ENCODE measurements around the gene ARFRP1.

DNA sequence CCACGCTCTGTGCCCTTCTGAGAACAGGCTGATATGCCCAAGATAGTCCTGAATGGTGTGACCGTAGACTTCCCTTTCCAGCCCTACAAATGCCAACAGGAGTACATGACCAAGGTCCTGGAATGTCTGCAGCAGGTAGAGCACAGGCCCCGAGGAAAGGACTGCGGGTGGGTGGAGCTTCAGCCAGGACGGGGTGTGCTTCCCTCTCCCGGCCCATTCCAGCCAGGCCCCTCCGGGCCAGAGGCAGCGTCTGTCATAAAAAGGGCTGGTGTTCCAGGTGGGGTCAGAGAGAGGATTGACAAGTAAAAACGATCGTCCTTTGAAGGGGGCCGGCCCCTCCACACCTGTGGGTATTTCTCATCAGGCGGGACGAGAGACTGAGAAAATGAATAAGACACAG lies 48.4 kb downstream of the ARFRP1 start:
- TF ChIP-seq, protein P1, sequence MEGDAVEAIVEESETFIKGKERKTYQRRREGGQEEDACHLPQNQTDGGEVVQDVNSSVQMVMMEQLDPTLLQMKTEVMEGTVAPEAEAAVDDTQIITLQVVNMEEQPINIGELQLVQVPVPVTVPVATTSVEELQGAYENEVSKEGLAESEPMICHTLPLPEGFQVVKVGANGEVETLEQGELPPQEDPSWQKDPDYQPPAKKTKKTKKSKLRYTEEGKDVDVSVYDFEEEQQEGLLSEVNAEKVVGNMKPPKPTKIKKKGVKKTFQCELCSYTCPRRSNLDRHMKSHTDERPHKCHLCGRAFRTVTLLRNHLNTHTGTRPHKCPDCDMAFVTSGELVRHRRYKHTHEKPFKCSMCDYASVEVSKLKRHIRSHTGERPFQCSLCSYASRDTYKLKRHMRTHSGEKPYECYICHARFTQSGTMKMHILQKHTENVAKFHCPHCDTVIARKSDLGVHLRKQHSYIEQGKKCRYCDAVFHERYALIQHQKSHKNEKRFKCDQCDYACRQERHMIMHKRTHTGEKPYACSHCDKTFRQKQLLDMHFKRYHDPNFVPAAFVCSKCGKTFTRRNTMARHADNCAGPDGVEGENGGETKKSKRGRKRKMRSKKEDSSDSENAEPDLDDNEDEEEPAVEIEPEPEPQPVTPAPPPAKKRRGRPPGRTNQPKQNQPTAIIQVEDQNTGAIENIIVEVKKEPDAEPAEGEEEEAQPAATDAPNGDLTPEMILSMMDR (conservative IDR thresholded peaks at IDR 0.05; ENCODE audit: low read depth, low read length), result no peak
- TF ChIP-seq CHD1 (IDR thresholded peaks at IDR 0.05; ENCODE audit: low read depth, low read length) (no peak), POLR2A (IDR thresholded peaks at IDR 0.05; ENCODE audit: low read depth, low read length) (no peak), SMC3 (IDR thresholded peaks at IDR 0.05; ENCODE audit: low read depth, low read length) (no peak)
